ENCODE results near the gene RANBP10. TPM values are rescaled to one million over a fixed set of nuclear protein-coding genes. Genes with fewer than 3 reads are reported as not detected.

RANBP10 gene
- total RNA-seq, 1 experiment from 2014 or later: 15.6 TPM

- Histone ChIP-seq H4K5ac (ENCODE audit: insufficient read length, low read depth, low read length) (no peak overlapping the region), H2BK20ac (ENCODE audit: low read depth, low read length, poor library complexity, severe bottlenecking) (no peak overlapping the region), H3K27me3 (ENCODE audit: insufficient read depth, low read length) (no peaks in the 10 kb centered on the region), H3K79me1 (ENCODE audit: insufficient read depth, low read depth, low read length, poor library complexity, severe bottlenecking) (peaks cover 6% of the 10 kb centered on the region), H3K4me1 (ENCODE audit: insufficient read depth, low read length) (no peaks in the 10 kb centered on the region), H4K20me1 (ENCODE audit: control insufficient read depth, insufficient read depth, insufficient read length) (no peaks in the 10 kb centered on the region), H3K23ac (ENCODE audit: insufficient read length, low read depth, low read length) (no peak overlapping the region), H3K23me2 (ENCODE audit: insufficient read length, low read depth, low read length, poor library complexity, severe bottlenecking) (no peaks in the 10 kb centered on the region), H3K79me2 (ENCODE audit: insufficient read depth, low read length) (peaks cover 3% of the 10 kb centered on the region; the same call in 1 of the 2 replicates), H3K9me3 (ENCODE audit: control insufficient read depth, low read depth, low read length) (no peaks in the 10 kb centered on the region), H3K27ac (ENCODE audit: insufficient read length, low read depth, low read length) (no peak overlapping the region), H2AFZ (ENCODE audit: low read length) (no peak overlapping the region), H2BK15ac (ENCODE audit: low read depth, low read length) (no peak overlapping the region), H2BK12ac (ENCODE audit: insufficient read length, low read depth, low read length) (no peak overlapping the region), H3K14ac (ENCODE audit: insufficient read depth, low read length) (no peak overlapping the region; the same call in 1 of the 2 replicates), H3K4me2 (ENCODE audit: insufficient read depth, insufficient read length, low read length) (no peak overlapping the region), H3K9ac (ENCODE audit: extremely low read depth, insufficient read length, low read length) (no peak overlapping the region), H3K4ac (ENCODE audit: low read depth, low read length) (no peak overlapping the region), H2BK5ac (ENCODE audit: insufficient read length, low read length) (no peak overlapping the region), H3K56ac (ENCODE audit: insufficient read length, low read depth, low read length) (no peak overlapping the region), H4K91ac (ENCODE audit: insufficient read length, low read depth, low read length) (no peak overlapping the region), H2AK5ac (ENCODE audit: insufficient read length, low read length) (no peak overlapping the region), H2BK120ac (ENCODE audit: low read depth, low read length, poor library complexity, severe bottlenecking) (no peak overlapping the region), H3K18ac (ENCODE audit: insufficient read length, low read depth, low read length) (no peak overlapping the region), H3T11ph (ENCODE audit: low read length) (no peak overlapping the region), H4K8ac (replicated peaks; ENCODE audit: insufficient read length, low read depth, low read length) (no peak overlapping the region)
- Mint-ChIP-seq H3K4me3 (no peak overlapping the region), H3K9me3 (peaks cover 0 to 2% of the 10 kb centered on the region in 2 experiments; a peak in 2 of 5 replicates), H3K27me3 (ENCODE audit: low read depth) (no peaks in the 10 kb centered on the region), H3K27ac (no peak overlapping the region), H3K4me1 (peaks cover 4 to 7% of the 10 kb centered on the region in 2 experiments), H3K36me3 (ENCODE audit: insufficient read depth in 1 of 3, low read depth in 3 of 3) (peaks cover 0 to 4% (median 1%) of the 10 kb centered on the region in 3 experiments; a peak in 4 of 7 replicates)
- TF ChIP-seq CTCF (conservative IDR thresholded peaks at IDR 0.05): no peak
- no peak for DNase-seq
- WGBS (ENCODE audit: extremely low coverage, insufficient read length, low lambda C conversion rate): no CpG with 5 or more reads among the region's 2 CpGs
These were observed 102.7 kb downstream of the RANBP10 start for GRCh38 chr16:67703626-67704025.
